H1 (cell line): Measurements from ENCODE around the gene PTMA. TPM values are rescaled to one million over a fixed set of nuclear protein-coding genes. Genes with fewer than 3 reads are reported as not detected.

Source experiments
- BCL11A ChIP-seq, 2 experiments: IDR thresholded peaks; one replicate each; pipeline ENCODE4 v1.6.1; 2011; ENCODE audit warnings: low read depth in 2 of 2, low read length in 2 of 2, mild to moderate bottlenecking in 2 of 2
- EGR1 ChIP-seq: IDR thresholded peaks from 2 replicates; pipeline ENCODE4 v1.6.1; 2011; ENCODE audit warnings: low read depth, low read length, borderline replicate concordance
- MAX ChIP-seq: IDR thresholded peaks from 2 replicates; pipeline ENCODE4 v1.6.1; 2012; ENCODE audit warnings: inconsistent platforms
- POU5F1 ChIP-seq: IDR thresholded peaks from 2 replicates; pipeline ENCODE4 v1.6.1; 2011; ENCODE audit warnings: low read depth, mild to moderate bottlenecking, low read length, moderate library complexity
- SP2 ChIP-seq: IDR thresholded peaks from 2 replicates; pipeline ENCODE4 v1.6.1; 2012; ENCODE audit warnings: mild to moderate bottlenecking, low read length, inconsistent platforms
- TAF1 ChIP-seq: IDR thresholded peaks from 2 replicates; pipeline ENCODE4 v1.6.1; 2011; ENCODE audit warnings: mild to moderate bottlenecking, low read depth, low read length
- TBP ChIP-seq: IDR thresholded peaks from 2 replicates; pipeline ENCODE4 v1.6.1; 2011; ENCODE audit warnings: low read depth, low read length, improper control_type of control experiment
- TEAD4 ChIP-seq: IDR thresholded peaks from 2 replicates; pipeline ENCODE4 v1.6.1; 2012; ENCODE audit warnings: low read depth, low read length, inconsistent platforms, mixed read lengths
- polyA plus RNA-seq, 7 experiments: library from polyadenylated mRNA; depleted of rRNA in 3 of 7; stranded (reverse) in 5 of 7; unstranded in 2 of 7; fragments of >200 nt in 5 of 7; fragments of 200-250 nt in 2 of 7; gene quantifications; 1 replicate in 5 of 7; 2 replicates in 1 of 7; 4 replicates in 1 of 7; pipeline versions ENCODE4 v1.2.1 to v1.2.3, GENCODE V29; 2011 to 2013; ENCODE audit warnings: missing spikeins in 2 of 7, mixed read lengths in 2 of 7
- total RNA-seq: library from RNA; stranded (reverse); fragmentation: NEBNext Ultra II Directional; extraction: Animal tissue kit (Norgen Biotek cat#: 25700); gene quantifications from 2 replicates; pipeline ENCODE4 v1.2.1, GENCODE V29; 2021

The PTMA gene
- total and polyA plus RNA-seq, 2 of the 8 experiments (the other 6 are each of a cell fraction or from before 2014, with no cell fraction given): 683 to 2,680 TPM

DNA sequence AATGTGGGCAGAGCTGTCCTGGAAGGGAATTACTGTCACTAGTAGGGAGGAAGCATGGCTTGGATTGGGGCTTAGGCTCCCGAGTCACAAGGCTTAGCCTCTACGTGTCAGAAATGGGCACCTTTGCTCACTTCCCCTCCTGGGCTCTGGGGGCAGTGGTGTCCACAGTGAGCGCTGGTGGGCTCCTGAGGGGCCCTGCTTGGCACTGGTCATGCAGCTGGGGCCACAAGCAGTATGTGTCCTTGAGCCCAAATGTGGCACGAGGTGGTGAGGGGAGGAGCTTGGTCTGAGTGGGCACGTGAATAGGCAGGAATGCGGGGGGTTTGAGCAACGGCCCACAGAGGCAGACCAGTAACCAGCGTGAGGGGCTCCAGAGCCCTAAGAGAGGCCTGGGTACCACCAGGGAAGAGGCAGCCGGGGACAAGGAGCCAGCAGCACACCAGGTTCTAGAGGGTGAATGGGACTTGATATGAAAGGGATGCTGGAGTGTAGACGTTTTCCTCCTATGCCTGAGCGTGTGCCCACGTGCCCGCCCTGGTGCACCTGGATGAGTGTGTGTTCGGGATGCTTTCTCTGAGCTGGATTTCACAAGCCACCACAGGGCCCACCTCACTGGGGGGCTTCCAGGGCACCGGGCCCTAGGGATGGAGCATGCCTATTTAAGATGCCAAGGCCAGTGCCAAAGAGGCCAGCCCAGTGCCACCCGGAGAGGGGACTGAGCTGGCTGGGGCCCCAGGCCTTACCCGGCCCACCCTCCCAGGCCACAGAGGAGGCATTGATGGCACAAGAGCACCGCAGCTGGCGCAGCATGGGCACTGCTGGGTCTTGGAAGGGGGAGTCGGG, 22.8 kb upstream of the PTMA start (continued):
- TF ChIP-seq EGR1 (no peak), POU5F1 (no peak), BCL11A (IDR thresholded peaks at IDR 0.05; ENCODE audit: low read depth in 2 of 2, low read length in 2 of 2) (no peak), TAF1 (0 out of 2 replicates have a peak, but pooled peaks have one; percentile 34), TEAD4 (peak; percentile 70), TBP (peak; percentile 53; the same call in 1 of the 2 replicates), SP2 (no peak), MAX (peak; percentile 24)
